Suprapubic skin (tissue), 4 donors: ENCODE results near the gene HADHB. TPM values are rescaled to one million over a fixed set of nuclear protein-coding genes. Genes with fewer than 3 reads are reported as not detected.
"Not testable (repeated sequence)": the region's sequence is repeated elsewhere in the genome, so short reads cannot be mapped to it uniquely, and the experiment has no call there.

Source experiments
- DNase-seq, 2 donors: peaks; one replicate each; pipeline ENCODE4 v3.0.0-alpha.2; 2019; ENCODE audit warnings: low spot score in 2 of 2
- H3K27ac ChIP-seq: fragments of 200-600 bp; sonication (generic); one replicate; pipeline ENCODE4 v1.5.1; 2019
- H3K27me3 ChIP-seq: fragments of 200-600 bp; sonication (generic); one replicate; pipeline ENCODE4 v1.5.1; 2019
- H3K36me3 ChIP-seq: fragments of 200-600 bp; sonication (generic); one replicate; pipeline ENCODE4 v1.5.1; 2019
- H3K4me1 ChIP-seq: fragments of 200-600 bp; sonication (generic); one replicate; pipeline ENCODE4 v1.5.1; 2019
- H3K4me3 ChIP-seq: fragments of 200-600 bp; sonication (generic); one replicate; pipeline ENCODE4 v1.5.1; 2019; ENCODE audit warnings: mild to moderate bottlenecking
- H3K9me3 ChIP-seq: fragments of 200-600 bp; sonication (generic); one replicate; pipeline ENCODE4 v1.5.1; 2019
- EP300 ChIP-seq: sonication (generic); formaldehyde crosslinking; IDR thresholded peaks from one replicate; pipeline ENCODE4 v1.6.1; 2017; ENCODE audit warnings: antibody characterized with exemption
- POLR2A ChIP-seq, 2 donors: fragments of 450-650 bp; IDR thresholded peaks; one replicate each; pipeline ENCODE4 v1.6.1; 2017; ENCODE audit warnings: antibody characterized with exemption in 2 of 2, mild to moderate bottlenecking in 2 of 2, moderate library complexity in 2 of 2
- POLR2AphosphoS5 ChIP-seq, 3 donors: sonication (generic); formaldehyde crosslinking; IDR thresholded peaks; one replicate each; pipeline ENCODE4 v1.6.1; 2017; ENCODE audit warnings: antibody characterized with exemption in 3 of 3
- WGBS: methylation state at CpG from one replicate; pipeline ENCODE4 v1.1.5; 2018; 5-methylcytosine and 5-hydroxymethylcytosine counted together
- total RNA-seq, 4 donors: library from RNA; depleted of rRNA; stranded (reverse); fragments of >200 nt; gene quantifications; one replicate each; pipeline ENCODE4 v1.1.0, GENCODE V29; 2016
- TF ChIP-seq, protein P1 (sequence below), 2 donors: fragments of 200-600 bp in 1 of 2; fragments of 450-650 bp in 1 of 2; sonication (generic) in 1 of 2; IDR thresholded peaks; one replicate each; pipeline ENCODE4 v1.5.1; 2016 to 2019; ENCODE audit warnings: antibody characterized with exemption in 2 of 2, mild to moderate bottlenecking in 1 of 2, moderate library complexity in 1 of 2

Gene HADHB
- total RNA-seq, 4 donors from 2014 or later: 94.7 to 223 (median 119) TPM

DNA sequence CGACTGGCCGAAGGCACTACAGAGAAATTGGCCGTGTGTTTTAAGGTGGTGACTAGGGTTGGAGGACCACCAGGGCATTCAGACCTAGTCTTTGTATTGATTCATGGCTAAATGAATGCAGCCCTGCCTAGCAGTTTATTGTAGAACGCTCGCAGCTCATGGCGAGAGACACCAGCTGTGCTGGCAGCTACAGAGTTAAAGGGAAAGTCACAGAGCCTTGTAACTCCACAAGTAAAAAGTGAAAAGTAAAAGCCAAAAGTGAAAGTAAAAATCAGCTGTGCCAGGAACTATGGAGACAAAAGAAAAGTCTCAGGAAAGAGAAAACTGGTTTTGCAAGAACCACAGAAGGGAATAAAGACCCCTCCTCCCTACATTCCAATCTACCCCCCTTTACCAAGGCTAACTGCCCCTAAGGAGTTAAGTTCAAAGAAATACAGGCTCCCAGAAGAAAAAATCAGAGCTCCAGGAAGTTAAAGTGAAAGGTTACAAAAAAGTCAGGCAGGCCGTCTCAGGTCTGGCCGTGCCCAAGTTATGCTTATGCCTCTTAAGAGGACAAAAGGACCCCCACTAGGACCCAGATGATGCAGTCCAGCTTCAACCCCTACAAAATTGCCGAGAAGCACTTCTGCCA is 54.8 kb downstream of the HADHB start:
- peaks cover 49% of the 10 kb centered on the region for H3K4me1 ChIP-seq
- DNase-seq: no peak
- H3K4me3 ChIP-seq: peak overlapping the region; percentile 66
- no peak for TF ChIP-seq EP300
- TF ChIP-seq, protein P1, sequence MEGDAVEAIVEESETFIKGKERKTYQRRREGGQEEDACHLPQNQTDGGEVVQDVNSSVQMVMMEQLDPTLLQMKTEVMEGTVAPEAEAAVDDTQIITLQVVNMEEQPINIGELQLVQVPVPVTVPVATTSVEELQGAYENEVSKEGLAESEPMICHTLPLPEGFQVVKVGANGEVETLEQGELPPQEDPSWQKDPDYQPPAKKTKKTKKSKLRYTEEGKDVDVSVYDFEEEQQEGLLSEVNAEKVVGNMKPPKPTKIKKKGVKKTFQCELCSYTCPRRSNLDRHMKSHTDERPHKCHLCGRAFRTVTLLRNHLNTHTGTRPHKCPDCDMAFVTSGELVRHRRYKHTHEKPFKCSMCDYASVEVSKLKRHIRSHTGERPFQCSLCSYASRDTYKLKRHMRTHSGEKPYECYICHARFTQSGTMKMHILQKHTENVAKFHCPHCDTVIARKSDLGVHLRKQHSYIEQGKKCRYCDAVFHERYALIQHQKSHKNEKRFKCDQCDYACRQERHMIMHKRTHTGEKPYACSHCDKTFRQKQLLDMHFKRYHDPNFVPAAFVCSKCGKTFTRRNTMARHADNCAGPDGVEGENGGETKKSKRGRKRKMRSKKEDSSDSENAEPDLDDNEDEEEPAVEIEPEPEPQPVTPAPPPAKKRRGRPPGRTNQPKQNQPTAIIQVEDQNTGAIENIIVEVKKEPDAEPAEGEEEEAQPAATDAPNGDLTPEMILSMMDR (IDR thresholded peaks at IDR 0.05): no peak
- TF ChIP-seq POLR2A (IDR thresholded peaks at IDR 0.05): no peak
- no peak for TF ChIP-seq POLR2AphosphoS5 (IDR thresholded peaks at IDR 0.05)
- peak overlapping the region; percentile 87 for H3K27ac ChIP-seq
- no peaks in the 10 kb centered on the region for H3K9me3 ChIP-seq
- 1% methylated on average over 9 of the region's 9 CpGs for WGBS
- no peaks in the 10 kb centered on the region for H3K27me3 ChIP-seq
- H3K36me3 ChIP-seq: no peaks in the 10 kb centered on the region

DNA sequence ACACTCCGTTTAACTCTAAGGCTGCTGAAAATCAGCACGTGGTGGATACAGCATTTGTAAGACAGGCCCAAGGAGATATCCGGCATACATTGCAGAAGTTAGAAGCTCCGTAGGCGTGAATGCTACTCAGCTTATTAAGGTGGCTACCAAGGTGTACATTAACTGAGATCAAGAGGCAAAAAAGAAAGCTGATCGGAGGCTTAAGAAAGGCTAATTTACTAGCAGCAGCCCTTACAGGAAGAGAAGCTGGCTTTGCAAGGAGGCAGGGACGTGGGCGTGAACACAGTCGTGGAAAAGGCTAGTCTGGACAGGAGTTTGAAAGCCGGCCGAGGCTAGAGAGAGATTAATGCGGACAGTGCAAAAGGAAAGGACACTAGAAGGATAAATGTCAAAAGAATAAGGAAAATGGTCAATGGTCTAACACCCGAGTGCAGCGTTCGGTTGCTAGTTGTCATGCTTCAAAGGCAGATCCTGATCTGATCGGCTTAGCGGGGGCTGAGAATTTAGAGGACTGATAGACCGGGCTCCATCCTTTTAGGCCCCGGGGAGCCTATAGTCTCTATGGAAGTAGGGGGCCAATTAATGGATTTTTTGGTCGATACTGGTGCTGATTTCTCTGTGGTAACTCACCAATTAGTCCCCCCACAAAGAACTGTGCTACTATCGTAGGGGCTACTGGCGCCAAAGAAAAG is 55.6 kb downstream of the HADHB start:
- Histone ChIP-seq H3K4me3 (peak overlapping the region; percentile 66), H3K27me3 (no peaks in the 10 kb centered on the region), H3K9me3 (no peaks in the 10 kb centered on the region), H3K4me1 (peaks cover 51% of the 10 kb centered on the region), H3K27ac (peak overlapping the region; percentile 87), H3K36me3 (no peaks in the 10 kb centered on the region)
- 32% methylated on average over 22 of the region's 22 CpGs for WGBS
- DNase-seq: no peak
- TF ChIP-seq, protein P1 (IDR thresholded peaks at IDR 0.05): no peak
- no peak for TF ChIP-seq EP300
- TF ChIP-seq POLR2A (IDR thresholded peaks at IDR 0.05): no peak
- no peak for TF ChIP-seq POLR2AphosphoS5 (IDR thresholded peaks at IDR 0.05)

DNA sequence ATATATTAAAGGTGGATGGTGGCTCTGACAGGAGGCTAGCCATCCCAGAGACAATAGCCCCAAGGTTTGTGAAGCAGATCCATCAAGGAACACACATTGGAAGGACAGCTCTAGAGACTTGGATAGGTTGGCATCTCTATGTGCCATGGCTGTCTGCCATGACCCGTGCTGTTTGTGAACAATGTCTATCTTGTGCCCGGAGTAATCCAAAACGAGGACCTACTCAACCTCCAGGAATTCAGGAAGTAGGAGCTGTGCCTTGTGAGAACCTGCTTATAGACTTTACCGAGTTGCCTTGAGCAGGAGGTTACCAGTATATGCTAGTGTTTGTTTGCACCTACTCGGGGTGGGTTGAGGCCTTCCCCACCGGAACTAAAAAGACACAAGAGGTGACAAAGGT is 58.1 kb downstream of the HADHB start:
- no peaks in the 10 kb centered on the region for H3K27me3 ChIP-seq
- 45% methylated on average over 6 of the region's 6 CpGs for WGBS
- no peak for DNase-seq
- no peaks in the 10 kb centered on the region for H3K36me3 ChIP-seq
- TF ChIP-seq EP300: no peak
- no peak for TF ChIP-seq POLR2AphosphoS5 (IDR thresholded peaks at IDR 0.05)
- TF ChIP-seq POLR2A (IDR thresholded peaks at IDR 0.05): no peak
- TF ChIP-seq, protein P1 (IDR thresholded peaks at IDR 0.05): no peak
- H3K4me1 ChIP-seq: peaks cover 52% of the 10 kb centered on the region
- H3K27ac ChIP-seq: no peak overlapping the region
- H3K4me3 ChIP-seq: no peak overlapping the region
- no peaks in the 10 kb centered on the region for H3K9me3 ChIP-seq

DNA sequence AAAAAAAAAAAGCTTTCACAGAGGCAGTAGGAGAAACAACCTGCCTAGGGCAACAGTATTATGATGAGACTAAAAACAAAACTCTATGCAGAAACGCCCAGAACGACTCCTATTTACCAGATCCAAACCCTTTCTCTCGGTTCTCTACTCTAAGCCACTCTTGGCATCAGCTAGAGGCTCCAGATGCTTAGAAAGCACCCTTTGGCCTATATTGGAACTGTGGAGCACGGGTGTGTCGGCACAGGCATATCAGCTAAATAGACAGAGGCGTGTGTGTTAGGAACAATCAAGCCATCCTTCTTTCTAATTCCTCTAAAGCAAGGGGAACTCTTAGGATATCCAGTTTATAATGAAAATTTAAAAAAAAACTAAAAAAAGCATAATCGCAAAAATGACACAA is 60.4 kb downstream of the HADHB start:
- H3K4me1 ChIP-seq: peaks cover 29% of the 10 kb centered on the region
- H3K4me3 ChIP-seq, H3K27ac ChIP-seq, DNase-seq, H3K27me3 ChIP-seq, H3K9me3 ChIP-seq, H3K36me3 ChIP-seq: not testable (repeated sequence)
- 33% methylated on average over 7 of the region's 7 CpGs for WGBS

DNA sequence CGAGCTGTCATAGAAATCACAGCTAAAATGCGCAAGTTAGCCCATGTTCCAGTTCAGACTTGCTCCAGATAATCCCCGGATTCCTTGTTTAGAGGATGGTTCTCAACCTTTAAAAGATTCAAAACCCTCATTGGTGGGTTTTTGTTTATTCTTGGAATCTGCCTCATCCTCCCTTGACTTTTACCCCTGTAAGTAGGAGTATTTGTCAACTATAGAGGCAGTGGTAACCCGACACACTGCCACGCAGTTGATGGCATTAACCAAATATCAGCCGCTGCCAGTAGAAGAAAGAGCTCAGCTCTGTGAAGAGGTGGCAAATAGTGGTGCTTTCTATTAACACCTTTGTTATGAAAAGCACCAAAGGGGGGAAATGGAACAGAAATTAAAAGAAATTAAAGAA is 60.8 kb downstream of the HADHB start:
- Histone ChIP-seq H3K27ac (no peak overlapping the region), H3K36me3 (no peaks in the 10 kb centered on the region), H3K4me3 (no peak overlapping the region), H3K4me1 (peaks cover 25% of the 10 kb centered on the region), H3K9me3 (no peaks in the 10 kb centered on the region), H3K27me3 (no peaks in the 10 kb centered on the region)
- no peak for TF ChIP-seq POLR2AphosphoS5 (IDR thresholded peaks at IDR 0.05)
- TF ChIP-seq, protein P1 (IDR thresholded peaks at IDR 0.05): no peak
- no peak for TF ChIP-seq EP300
- no peak for TF ChIP-seq POLR2A (IDR thresholded peaks at IDR 0.05)
- 44% methylated on average over 6 of the region's 6 CpGs for WGBS
- DNase-seq: no peak
